Peyer's patch (tissue), 4 donors: ENCODE data around the gene CCM2. TPM values are rescaled to one million over a fixed set of nuclear protein-coding genes. Genes with fewer than 3 reads are reported as not detected.
"Not testable (repeated sequence)": the region's sequence is repeated elsewhere in the genome, so short reads cannot be mapped to it uniquely, and the experiment has no call there.

Experiments
- DNase-seq, 3 donors: peaks; one replicate each; pipeline ENCODE4 v3.0.0-alpha.2; 2017 to 2019
- H3K27ac ChIP-seq, 4 donors: fragments of 200-600 bp; sonication (generic); one replicate each; pipeline ENCODE4 v1.5.1; 2016 to 2019
- H3K27me3 ChIP-seq, 2 donors: fragments of 200-600 bp; sonication (generic); one replicate each; pipeline ENCODE4 v1.5.1; 2019
- H3K36me3 ChIP-seq, 3 donors: fragments of 200-600 bp; sonication (generic); one replicate each; pipeline ENCODE4 v1.5.1; 2016 to 2019
- H3K4me1 ChIP-seq, 4 donors: fragments of 200-600 bp; sonication (generic); one replicate each; pipeline ENCODE4 v1.5.1; 2016 to 2019
- H3K4me3 ChIP-seq, 4 donors: fragments of 200-600 bp; sonication (generic); 1 replicate in 3 of 4; 2 replicates in 1 of 4; pipeline ENCODE4 v1.5.1; 2016 to 2019; ENCODE audit warnings: mild to moderate bottlenecking in 1 of 4
- H3K9me3 ChIP-seq, 4 donors: fragments of 200-600 bp; sonication (generic); one replicate each; pipeline ENCODE4 v1.5.1; 2016 to 2019; ENCODE audit warnings: mild to moderate bottlenecking in 1 of 4
- POLR2A ChIP-seq, 2 donors: fragments of 450-650 bp; IDR thresholded peaks; one replicate each; pipeline ENCODE4 v1.5.1; 2017; ENCODE audit warnings: antibody characterized with exemption in 2 of 2, mild to moderate bottlenecking in 2 of 2, moderate library complexity in 2 of 2
- total RNA-seq, 4 donors: library from RNA; depleted of rRNA; stranded (reverse); fragments of >200 nt; gene quantifications; one replicate each; pipeline ENCODE4 v1.1.0, GENCODE V29; 2016
- TF ChIP-seq, protein P1 (sequence below), 6 experiments: fragments of 450-650 bp in 4 of 6; fragments of 200-600 bp in 2 of 6; sonication (generic) in 1 of 6; IDR thresholded peaks; one replicate each; pipeline ENCODE4 v1.5.1; 2017 to 2019; ENCODE audit warnings: antibody characterized with exemption in 6 of 6, mild to moderate bottlenecking in 3 of 6, moderate library complexity in 1 of 6

CCM2 gene
- total RNA-seq, 4 donors from 2014 or later = 23.3 to 49.5 (median 32.5) TPM

DNA sequence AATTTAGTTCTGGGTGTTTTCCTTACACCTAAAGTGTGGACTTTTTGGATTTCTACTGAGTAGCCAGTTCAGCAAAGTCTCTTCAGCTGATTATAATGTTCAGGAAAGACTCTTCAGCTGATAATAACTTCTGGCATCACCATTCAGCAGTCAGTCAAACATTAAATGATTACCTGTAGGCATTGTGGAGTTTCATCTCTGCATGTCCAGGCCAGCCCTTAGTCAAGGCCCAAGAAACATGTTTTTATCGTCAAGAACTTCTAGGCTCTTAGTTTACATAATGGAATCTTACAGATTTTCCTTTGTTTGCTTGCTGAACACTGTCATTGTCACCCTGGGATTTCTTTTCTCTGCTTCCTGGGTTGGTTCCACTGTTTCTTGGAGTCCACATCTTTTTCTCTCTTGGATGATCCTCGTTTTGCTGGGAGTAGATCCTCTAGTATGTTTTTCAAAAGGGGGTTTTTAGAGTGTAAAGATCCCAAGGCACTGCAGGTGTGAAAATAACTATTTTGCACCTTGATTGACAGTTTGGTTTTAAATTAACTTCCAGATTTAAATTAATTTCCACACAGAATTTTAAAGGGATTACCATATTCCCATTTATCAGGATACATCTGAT is 24.2 kb downstream of the CCM2 start:
- H3K4me3 ChIP-seq = no peak overlapping the region
- no peaks in the 10 kb centered on the region for H3K27me3 ChIP-seq
- H3K4me1 ChIP-seq = peaks cover 0 to 3% (median 0%) of the 10 kb centered on the region in 4 donors
- DNase-seq = no peak
- no peaks in the 10 kb centered on the region for H3K36me3 ChIP-seq
- TF ChIP-seq, protein P1, sequence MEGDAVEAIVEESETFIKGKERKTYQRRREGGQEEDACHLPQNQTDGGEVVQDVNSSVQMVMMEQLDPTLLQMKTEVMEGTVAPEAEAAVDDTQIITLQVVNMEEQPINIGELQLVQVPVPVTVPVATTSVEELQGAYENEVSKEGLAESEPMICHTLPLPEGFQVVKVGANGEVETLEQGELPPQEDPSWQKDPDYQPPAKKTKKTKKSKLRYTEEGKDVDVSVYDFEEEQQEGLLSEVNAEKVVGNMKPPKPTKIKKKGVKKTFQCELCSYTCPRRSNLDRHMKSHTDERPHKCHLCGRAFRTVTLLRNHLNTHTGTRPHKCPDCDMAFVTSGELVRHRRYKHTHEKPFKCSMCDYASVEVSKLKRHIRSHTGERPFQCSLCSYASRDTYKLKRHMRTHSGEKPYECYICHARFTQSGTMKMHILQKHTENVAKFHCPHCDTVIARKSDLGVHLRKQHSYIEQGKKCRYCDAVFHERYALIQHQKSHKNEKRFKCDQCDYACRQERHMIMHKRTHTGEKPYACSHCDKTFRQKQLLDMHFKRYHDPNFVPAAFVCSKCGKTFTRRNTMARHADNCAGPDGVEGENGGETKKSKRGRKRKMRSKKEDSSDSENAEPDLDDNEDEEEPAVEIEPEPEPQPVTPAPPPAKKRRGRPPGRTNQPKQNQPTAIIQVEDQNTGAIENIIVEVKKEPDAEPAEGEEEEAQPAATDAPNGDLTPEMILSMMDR (IDR thresholded peaks at IDR 0.05) = no peak
- no peak for TF ChIP-seq POLR2A (IDR thresholded peaks at IDR 0.05)
- no peak overlapping the region for H3K27ac ChIP-seq
- no peaks in the 10 kb centered on the region for H3K9me3 ChIP-seq

- H3K36me3 ChIP-seq, H3K9me3 ChIP-seq, DNase-seq, H3K27me3 ChIP-seq, H3K4me1 ChIP-seq, H3K4me3 ChIP-seq: not testable (repeated sequence)
- H3K27ac ChIP-seq = peak overlapping the region in 1 of 4 donors; percentile 85
Measured at GRCh38 chr7:45025473-45025872, 25.5 kb downstream of the CCM2 start.

DNA sequence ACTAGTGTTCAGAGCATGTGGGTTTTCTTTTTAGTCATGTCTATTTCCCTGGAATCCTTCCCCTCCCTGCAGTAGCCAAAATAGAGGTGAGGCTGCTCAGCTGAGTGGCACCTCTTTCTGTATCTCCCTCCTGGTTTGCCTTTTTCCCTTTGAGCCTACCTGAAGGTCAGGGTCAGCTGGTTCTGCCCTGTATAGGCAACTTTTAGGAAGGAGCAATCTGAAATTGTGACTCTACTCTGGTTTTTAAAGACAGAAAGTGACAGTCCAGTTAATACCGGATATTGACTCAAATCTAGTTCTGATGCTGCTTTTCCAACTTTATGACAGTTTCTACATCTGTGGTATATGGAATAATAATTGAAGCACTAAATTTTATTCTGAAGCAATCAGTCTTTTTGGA is 26.0 kb downstream of the CCM2 start:
- H3K36me3 ChIP-seq = no peaks in the 10 kb centered on the region
- peak overlapping the region in 1 of 4 donors; percentile 85 for H3K27ac ChIP-seq
- H3K4me3 ChIP-seq = no peak overlapping the region
- TF ChIP-seq POLR2A (IDR thresholded peaks at IDR 0.05) = no peak
- DNase-seq = no peak
- no peaks in the 10 kb centered on the region for H3K9me3 ChIP-seq
- peaks cover 0 to 5% (median 2%) of the 10 kb centered on the region in 4 donors for H3K4me1 ChIP-seq
- H3K27me3 ChIP-seq = no peaks in the 10 kb centered on the region

- TF ChIP-seq POLR2A (IDR thresholded peaks at IDR 0.05) = no peak
- TF ChIP-seq, protein P1 (IDR thresholded peaks at IDR 0.05) = no peak
- H3K9me3 ChIP-seq = no peaks in the 10 kb centered on the region
- peak overlapping the region; percentile 37 to 85 (median 76) for H3K27ac ChIP-seq
- no peaks in the 10 kb centered on the region for H3K36me3 ChIP-seq
- no peaks in the 10 kb centered on the region for H3K27me3 ChIP-seq
- peak in 2 of 3 donors; percentile 57 to 58 for DNase-seq
- H3K4me1 ChIP-seq = peaks cover 0 to 11% (median 5%) of the 10 kb centered on the region in 4 donors
- H3K4me3 ChIP-seq = peak overlapping the region; percentile 41 to 55 (median 48)
Measured at GRCh38 chr7:45026984-45027773, 27.2 kb downstream of the CCM2 start.

GRCh38 chr7:45027774-45028114 is 27.7 kb downstream of the CCM2 start:
- no peaks in the 10 kb centered on the region for H3K9me3 ChIP-seq
- TF ChIP-seq POLR2A (IDR thresholded peaks at IDR 0.05) = no peak
- TF ChIP-seq, protein P1 (IDR thresholded peaks at IDR 0.05) = no peak
- DNase-seq = peak in 1 of 3 donors; percentile 26
- H3K27ac ChIP-seq = peak overlapping the region; percentile 37 to 85 (median 76)
- H3K4me3 ChIP-seq = peak overlapping the region; percentile 41 to 55 (median 48)
- no peaks in the 10 kb centered on the region for H3K27me3 ChIP-seq
- H3K4me1 ChIP-seq = peaks cover 0 to 17% (median 7%) of the 10 kb centered on the region in 4 donors
- H3K36me3 ChIP-seq = no peaks in the 10 kb centered on the region

DNA sequence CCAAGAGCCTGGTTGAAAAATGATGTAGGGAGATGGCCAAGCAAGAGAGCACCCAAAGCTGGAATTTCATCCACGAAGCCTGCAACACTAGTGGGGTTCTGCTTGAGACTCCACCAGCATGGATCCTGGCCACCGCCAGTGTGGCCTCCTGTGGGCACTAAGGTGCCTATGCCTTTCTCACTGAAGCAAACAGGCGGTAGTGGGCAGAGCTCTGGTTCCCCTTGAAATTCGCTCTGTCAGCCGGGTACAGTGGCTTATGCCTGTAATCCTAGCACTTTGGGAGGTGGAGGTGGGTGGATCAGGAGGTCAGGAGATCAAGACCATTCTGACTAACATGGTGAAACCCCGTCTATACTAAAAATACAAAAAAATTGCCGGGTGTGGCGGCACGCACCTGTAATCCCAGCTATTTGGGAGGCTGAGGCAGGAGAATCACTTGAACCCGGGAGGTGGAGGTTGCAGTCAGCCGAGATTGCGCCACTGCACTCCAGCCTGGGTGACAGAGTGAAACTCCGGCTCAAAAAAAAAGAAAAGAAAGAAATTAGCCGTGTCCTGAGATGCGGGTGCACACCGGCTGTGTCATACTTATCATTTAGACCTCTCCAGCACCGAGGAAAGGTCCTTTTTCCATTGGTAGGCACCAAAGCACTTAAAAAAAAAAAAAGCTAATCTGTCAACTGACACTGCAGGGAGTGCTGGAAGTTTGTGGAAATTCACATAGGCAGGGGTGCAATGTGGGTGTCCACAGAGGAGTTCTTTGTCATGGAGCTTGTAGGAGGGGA is 28.3 kb downstream of the CCM2 start:
- peak in 1 of 3 donors; percentile 27 for DNase-seq
- H3K36me3 ChIP-seq = no peaks in the 10 kb centered on the region
- peak overlapping the region; percentile 37 to 85 (median 76) for H3K27ac ChIP-seq
- peaks cover 0 to 21% (median 7%) of the 10 kb centered on the region in 4 donors for H3K4me1 ChIP-seq
- TF ChIP-seq, protein P1 (IDR thresholded peaks at IDR 0.05) = no peak
- no peak for TF ChIP-seq POLR2A (IDR thresholded peaks at IDR 0.05)
- H3K4me3 ChIP-seq = peak overlapping the region; percentile 41 to 55 (median 48)
- H3K27me3 ChIP-seq = no peaks in the 10 kb centered on the region
- no peaks in the 10 kb centered on the region for H3K9me3 ChIP-seq
